Upper lobe of left lung (tissue), 6 donors: ENCODE results near the gene BMAL1. TPM values are rescaled to one million over a fixed set of nuclear protein-coding genes. Genes with fewer than 3 reads are reported as not detected.

Source experiments
- ATAC-seq, 2 donors: fragments of 200-7000 bp; cut with Tn5 transposase; one replicate each; pipeline ENCODE4 v1.9.1; 2022; ENCODE audit warnings: mild to moderate bottlenecking in 2 of 2, moderate library complexity in 2 of 2; ENCODE audit not compliant: low FRiP score in 2 of 2
- DNase-seq, 2 donors: peaks; one replicate each; pipeline ENCODE4 v3.0.0-alpha.2; 2019 to 2020
- H3K27ac ChIP-seq, 4 donors: fragments of 200-600 bp; sonication (generic); one replicate each; pipeline ENCODE4 v1.5.1; 2016 to 2019
- H3K27me3 ChIP-seq, 4 donors: fragments of 200-600 bp; sonication (generic); one replicate each; pipeline ENCODE4 v1.5.1; 2017 to 2019
- H3K36me3 ChIP-seq, 4 donors: fragments of 200-600 bp; sonication (generic); one replicate each; pipeline ENCODE4 v1.5.1; 2016 to 2019
- H3K4me1 ChIP-seq, 4 donors: fragments of 200-600 bp; sonication (generic); one replicate each; pipeline ENCODE4 v1.5.1; 2018 to 2019
- H3K4me3 ChIP-seq, 4 donors: fragments of 200-600 bp; sonication (generic); one replicate each; pipeline ENCODE4 v1.5.1; 2017 to 2019; ENCODE audit warnings: mild to moderate bottlenecking in 2 of 4, moderate library complexity in 1 of 4
- H3K9me3 ChIP-seq, 4 donors: fragments of 200-600 bp; sonication (generic); one replicate each; pipeline ENCODE4 v1.5.1; 2018 to 2019
- EP300 ChIP-seq, 4 donors: sonication (generic); formaldehyde crosslinking; IDR thresholded peaks; one replicate each; pipeline ENCODE4 v1.5.1; 2017; ENCODE audit warnings: antibody characterized with exemption in 4 of 4, control low read depth in 2 of 4
- POLR2A ChIP-seq, 4 donors: fragments of 450-650 bp; IDR thresholded peaks; one replicate each; pipeline ENCODE4 v1.5.1; 2016 to 2017; ENCODE audit warnings: antibody characterized with exemption in 4 of 4, mild to moderate bottlenecking in 2 of 4
- POLR2AphosphoS5 ChIP-seq, 2 donors: sonication (generic); formaldehyde crosslinking; IDR thresholded peaks; one replicate each; pipeline ENCODE4 v1.5.1; 2017; ENCODE audit warnings: antibody characterized with exemption in 2 of 2
- WGBS, 2 donors: methylation state at CpG; one replicate each; pipeline ENCODE4 v1.1.5; 2017 to 2018; 5-methylcytosine and 5-hydroxymethylcytosine counted together
- total RNA-seq, 6 donors: library from RNA; depleted of rRNA in 4 of 6; stranded (reverse); fragments of >200 nt in 4 of 6; gene quantifications; one replicate each; pipeline versions ENCODE4 v1.1.0 to v1.2.1, GENCODE V29; 2016 to 2021
- TF ChIP-seq, protein P1 (sequence below), 6 experiments: fragments of 450-650 bp in 4 of 6; fragments of 200-600 bp in 2 of 6; sonication (generic) in 2 of 6; IDR thresholded peaks; one replicate each; pipeline ENCODE4 v1.5.1; 2016 to 2019; ENCODE audit warnings: antibody characterized with exemption in 6 of 6
- donor health status: DM: no; HTN: no; CAD: no; lungs with moderate emphysema.
- donor health status: DM: no; HTN: yes; CAD: no; lungs with severe emphysema.

The BMAL1 gene
- total RNA-seq, 6 donors from 2014 or later = 16.1 to 57.6 (median 35.7) TPM

DNA sequence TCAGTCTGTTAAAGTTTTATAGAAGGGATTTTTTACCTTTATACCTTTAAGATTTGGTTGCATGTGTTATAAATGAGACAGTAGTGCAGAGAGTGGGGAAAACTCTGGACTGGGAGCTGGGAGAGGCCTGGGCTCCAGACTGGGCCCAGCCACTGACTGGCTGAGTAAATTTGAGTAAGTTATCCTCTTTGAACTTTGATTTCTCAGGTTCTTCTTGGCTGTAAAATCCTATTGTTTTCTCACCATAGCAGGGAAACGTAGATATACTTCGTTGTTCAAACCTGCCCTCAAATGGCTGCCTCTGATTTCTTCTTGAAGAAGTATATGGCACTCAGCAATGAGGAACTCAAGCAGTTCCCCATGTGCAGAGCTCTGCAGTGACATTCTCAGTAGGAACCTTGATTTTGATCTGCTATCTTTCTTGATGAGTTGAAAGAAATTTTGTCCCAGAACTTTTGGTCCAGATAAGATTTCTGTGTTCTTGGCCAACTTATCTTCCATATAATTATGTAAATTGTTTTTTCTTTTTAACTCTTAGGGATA lies 8.8 kb downstream of the BMAL1 start:
- H3K9me3 ChIP-seq = no peaks in the 10 kb centered on the region
- no peak overlapping the region for H3K27ac ChIP-seq
- TF ChIP-seq POLR2AphosphoS5 (IDR thresholded peaks at IDR 0.05) = no peak
- TF ChIP-seq EP300 (IDR thresholded peaks at IDR 0.05) = no peak
- TF ChIP-seq POLR2A (IDR thresholded peaks at IDR 0.05) = no peak
- TF ChIP-seq, protein P1, sequence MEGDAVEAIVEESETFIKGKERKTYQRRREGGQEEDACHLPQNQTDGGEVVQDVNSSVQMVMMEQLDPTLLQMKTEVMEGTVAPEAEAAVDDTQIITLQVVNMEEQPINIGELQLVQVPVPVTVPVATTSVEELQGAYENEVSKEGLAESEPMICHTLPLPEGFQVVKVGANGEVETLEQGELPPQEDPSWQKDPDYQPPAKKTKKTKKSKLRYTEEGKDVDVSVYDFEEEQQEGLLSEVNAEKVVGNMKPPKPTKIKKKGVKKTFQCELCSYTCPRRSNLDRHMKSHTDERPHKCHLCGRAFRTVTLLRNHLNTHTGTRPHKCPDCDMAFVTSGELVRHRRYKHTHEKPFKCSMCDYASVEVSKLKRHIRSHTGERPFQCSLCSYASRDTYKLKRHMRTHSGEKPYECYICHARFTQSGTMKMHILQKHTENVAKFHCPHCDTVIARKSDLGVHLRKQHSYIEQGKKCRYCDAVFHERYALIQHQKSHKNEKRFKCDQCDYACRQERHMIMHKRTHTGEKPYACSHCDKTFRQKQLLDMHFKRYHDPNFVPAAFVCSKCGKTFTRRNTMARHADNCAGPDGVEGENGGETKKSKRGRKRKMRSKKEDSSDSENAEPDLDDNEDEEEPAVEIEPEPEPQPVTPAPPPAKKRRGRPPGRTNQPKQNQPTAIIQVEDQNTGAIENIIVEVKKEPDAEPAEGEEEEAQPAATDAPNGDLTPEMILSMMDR (IDR thresholded peaks at IDR 0.05) = no peak
- ATAC-seq (no peak), DNase-seq (no peak)
- no peak overlapping the region for H3K4me3 ChIP-seq
- H3K27me3 ChIP-seq = no peaks in the 10 kb centered on the region
- H3K4me1 ChIP-seq = peaks cover 0 to 19% (median 3%) of the 10 kb centered on the region in 4 donors
- no peaks in the 10 kb centered on the region for H3K36me3 ChIP-seq
- WGBS, 2 donors = 33 to 40% methylated on average over 2 of the region's 2 CpGs

DNA sequence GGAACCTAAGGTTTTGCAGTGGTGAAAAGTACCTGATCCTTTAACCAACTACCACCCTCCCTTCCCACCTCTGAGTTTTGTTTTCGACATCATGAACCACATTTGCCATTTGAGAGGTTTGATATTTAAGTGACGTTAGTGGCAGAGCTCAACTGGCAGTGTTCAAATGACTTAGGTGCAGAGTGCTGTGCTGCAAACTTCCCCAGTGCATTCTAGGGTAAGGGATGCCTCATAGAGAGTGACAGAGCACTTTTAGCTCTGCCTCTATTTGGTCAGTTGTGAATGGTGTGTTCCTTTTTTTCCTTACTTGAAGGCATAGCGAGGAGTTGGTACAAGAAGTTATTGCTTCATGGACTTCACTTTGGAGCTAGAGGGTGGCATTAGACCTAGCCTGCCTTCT lies 9.4 kb downstream of the BMAL1 start:
- ATAC-seq (no peak), DNase-seq (no peak)
- Histone ChIP-seq H3K27ac (no peak overlapping the region), H3K36me3 (no peaks in the 10 kb centered on the region), H3K9me3 (no peaks in the 10 kb centered on the region), H3K4me1 (peaks cover 0 to 14% (median 2%) of the 10 kb centered on the region in 4 donors), H3K27me3 (no peaks in the 10 kb centered on the region), H3K4me3 (no peak overlapping the region)
- TF ChIP-seq POLR2AphosphoS5 (IDR thresholded peaks at IDR 0.05) (no peak), EP300 (IDR thresholded peaks at IDR 0.05) (no peak), POLR2A (IDR thresholded peaks at IDR 0.05) (no peak)
- TF ChIP-seq, protein P1 (IDR thresholded peaks at IDR 0.05) = no peak
- 66 to 87% methylated on average over 3 of the region's 3 CpGs for WGBS, 2 donors

- Histone ChIP-seq H3K4me1 (peaks cover 0 to 8% (median 2%) of the 10 kb centered on the region in 4 donors), H3K27me3 (no peaks in the 10 kb centered on the region), H3K27ac (no peak overlapping the region), H3K4me3 (no peak overlapping the region), H3K36me3 (no peaks in the 10 kb centered on the region), H3K9me3 (no peaks in the 10 kb centered on the region)
- no peak for TF ChIP-seq POLR2AphosphoS5 (IDR thresholded peaks at IDR 0.05)
- TF ChIP-seq POLR2A (IDR thresholded peaks at IDR 0.05) = no peak
- TF ChIP-seq EP300 (IDR thresholded peaks at IDR 0.05) = no peak
- TF ChIP-seq, protein P1 (IDR thresholded peaks at IDR 0.05) = no peak
- DNase-seq = no peak
- WGBS, 2 donors = 72 to 78% methylated on average over 1 of the region's 1 CpG
- no peak for ATAC-seq
Measured at GRCh38 chr11:13287681-13288080, 10.1 kb downstream of the BMAL1 start.

GRCh38 chr11:13288375-13289029 lies 10.9 kb downstream of the BMAL1 start:
- WGBS, 2 donors = 80 to 81% methylated on average over 3 of the region's 3 CpGs
- no peaks in the 10 kb centered on the region for H3K27me3 ChIP-seq
- ATAC-seq (no peak), DNase-seq (no peak)
- no peaks in the 10 kb centered on the region for H3K36me3 ChIP-seq
- TF ChIP-seq POLR2A (IDR thresholded peaks at IDR 0.05) (no peak), EP300 (IDR thresholded peaks at IDR 0.05) (no peak), POLR2AphosphoS5 (IDR thresholded peaks at IDR 0.05) (no peak)
- TF ChIP-seq, protein P1 (IDR thresholded peaks at IDR 0.05) = no peak
- no peak overlapping the region for H3K4me3 ChIP-seq
- no peak overlapping the region for H3K27ac ChIP-seq
- no peaks in the 10 kb centered on the region for H3K9me3 ChIP-seq
- H3K4me1 ChIP-seq = peaks cover 0 to 4% (median 2%) of the 10 kb centered on the region in 4 donors

- Histone ChIP-seq H3K27me3 (no peaks in the 10 kb centered on the region), H3K4me1 (peaks cover 0 to 4% (median 2%) of the 10 kb centered on the region in 4 donors), H3K4me3 (no peak overlapping the region), H3K27ac (no peak overlapping the region), H3K9me3 (no peaks in the 10 kb centered on the region), H3K36me3 (no peaks in the 10 kb centered on the region)
- 83 to 95% methylated on average over 1 of the region's 1 CpG for WGBS, 2 donors
- no peak for DNase-seq
- no peak for TF ChIP-seq POLR2AphosphoS5 (IDR thresholded peaks at IDR 0.05)
- TF ChIP-seq, protein P1 (IDR thresholded peaks at IDR 0.05) = no peak
- TF ChIP-seq POLR2A (IDR thresholded peaks at IDR 0.05) = no peak
- TF ChIP-seq EP300 (IDR thresholded peaks at IDR 0.05) = no peak
- no peak for ATAC-seq
Measured at GRCh38 chr11:13289081-13289480, 11.5 kb downstream of the BMAL1 start.
